ENCODE measurements around the gene SCAPER. TPM values are rescaled to one million over a fixed set of nuclear protein-coding genes. Genes with fewer than 3 reads are reported as not detected.

The SCAPER gene
- total RNA-seq, 4 donors from 2014 or later, result 23.5 to 27.7 (median 24.2) TPM

DNA sequence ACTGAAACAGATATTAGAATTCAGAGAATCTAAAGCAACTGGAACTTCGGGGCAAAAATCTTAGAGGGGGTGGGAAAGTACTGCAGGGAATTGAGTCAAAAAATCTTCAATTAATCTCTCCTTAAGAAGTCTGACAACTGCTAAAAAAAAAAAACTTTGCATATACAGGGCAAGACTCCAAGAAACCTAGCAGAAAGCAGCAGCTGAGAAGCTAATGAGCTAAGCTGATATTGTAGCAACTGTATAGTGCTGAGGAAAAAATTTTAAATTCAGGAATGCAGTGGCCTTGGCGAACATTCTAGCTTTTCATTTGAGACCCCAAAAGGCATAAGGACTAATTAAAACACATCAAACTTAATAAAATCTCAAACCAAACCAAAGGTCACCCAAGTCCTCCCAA, 113.6 kb downstream of the SCAPER start:
- TF ChIP-seq, protein P1, sequence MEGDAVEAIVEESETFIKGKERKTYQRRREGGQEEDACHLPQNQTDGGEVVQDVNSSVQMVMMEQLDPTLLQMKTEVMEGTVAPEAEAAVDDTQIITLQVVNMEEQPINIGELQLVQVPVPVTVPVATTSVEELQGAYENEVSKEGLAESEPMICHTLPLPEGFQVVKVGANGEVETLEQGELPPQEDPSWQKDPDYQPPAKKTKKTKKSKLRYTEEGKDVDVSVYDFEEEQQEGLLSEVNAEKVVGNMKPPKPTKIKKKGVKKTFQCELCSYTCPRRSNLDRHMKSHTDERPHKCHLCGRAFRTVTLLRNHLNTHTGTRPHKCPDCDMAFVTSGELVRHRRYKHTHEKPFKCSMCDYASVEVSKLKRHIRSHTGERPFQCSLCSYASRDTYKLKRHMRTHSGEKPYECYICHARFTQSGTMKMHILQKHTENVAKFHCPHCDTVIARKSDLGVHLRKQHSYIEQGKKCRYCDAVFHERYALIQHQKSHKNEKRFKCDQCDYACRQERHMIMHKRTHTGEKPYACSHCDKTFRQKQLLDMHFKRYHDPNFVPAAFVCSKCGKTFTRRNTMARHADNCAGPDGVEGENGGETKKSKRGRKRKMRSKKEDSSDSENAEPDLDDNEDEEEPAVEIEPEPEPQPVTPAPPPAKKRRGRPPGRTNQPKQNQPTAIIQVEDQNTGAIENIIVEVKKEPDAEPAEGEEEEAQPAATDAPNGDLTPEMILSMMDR (IDR thresholded peaks at IDR 0.05; ENCODE audit: low read depth), result no peak

DNA sequence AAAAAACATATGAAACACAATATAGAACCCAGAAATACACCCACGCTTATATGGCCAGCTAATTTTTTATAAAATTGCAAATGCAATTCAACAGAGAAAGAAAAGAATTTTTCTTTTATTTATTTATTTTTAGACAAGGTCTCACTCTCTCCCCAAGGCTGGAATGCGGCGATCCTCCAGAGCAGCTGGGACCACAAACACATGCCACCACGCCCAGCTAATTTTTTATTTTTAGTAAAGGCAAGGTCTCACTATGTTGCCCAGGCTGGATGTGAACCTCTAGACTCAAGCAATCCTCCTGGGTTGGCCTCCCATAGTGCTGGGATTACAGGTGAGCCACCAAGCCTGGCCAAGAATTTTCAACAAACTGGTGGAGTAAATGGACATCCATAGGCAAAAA, 117.9 kb downstream of the SCAPER start:
- TF ChIP-seq, protein P1 (IDR thresholded peaks at IDR 0.05; ENCODE audit: low read depth), result no peak

DNA sequence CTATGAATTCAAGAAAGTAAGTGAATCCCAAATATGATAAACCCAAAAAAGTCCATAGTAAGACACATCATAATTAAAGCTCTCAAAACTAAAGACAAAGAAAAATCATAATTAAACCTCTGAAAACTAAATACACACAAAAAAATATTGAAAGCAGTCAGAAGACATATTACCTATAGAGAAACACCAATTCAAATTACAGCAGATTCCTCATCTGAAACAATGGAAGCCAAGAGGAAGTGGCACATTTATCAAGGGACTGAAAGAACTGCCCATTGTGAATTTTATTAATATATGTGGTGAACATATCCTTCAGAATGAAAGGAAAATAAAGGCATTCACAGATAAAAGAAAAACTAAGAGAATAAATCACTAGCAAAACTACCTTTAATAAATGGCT, 128.2 kb downstream of the SCAPER start:
- TF ChIP-seq, protein P1 (IDR thresholded peaks at IDR 0.05; ENCODE audit: low read depth), result no peak

DNA sequence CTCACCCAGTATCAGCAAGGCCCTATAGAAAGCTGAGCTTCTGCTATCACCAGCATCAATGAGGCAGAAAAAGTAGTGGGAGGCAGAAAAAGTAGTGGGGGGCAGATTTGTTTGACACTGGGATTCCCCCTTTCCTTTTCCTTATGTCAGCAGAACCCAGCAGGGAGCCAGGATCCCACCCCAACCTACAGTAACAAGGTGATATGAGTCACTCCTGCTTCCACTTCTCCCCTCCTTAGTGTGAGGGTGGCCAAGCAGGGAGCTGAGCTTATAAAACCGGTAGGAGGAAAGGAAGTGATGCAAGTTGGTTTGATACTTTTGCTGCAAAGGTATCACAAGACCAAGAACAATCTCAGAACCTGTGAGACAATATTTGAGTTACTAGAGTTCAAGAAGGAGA, 128.7 kb downstream of the SCAPER start:
- TF ChIP-seq, protein P1 (IDR thresholded peaks at IDR 0.05; ENCODE audit: low read depth), result no peak

DNA sequence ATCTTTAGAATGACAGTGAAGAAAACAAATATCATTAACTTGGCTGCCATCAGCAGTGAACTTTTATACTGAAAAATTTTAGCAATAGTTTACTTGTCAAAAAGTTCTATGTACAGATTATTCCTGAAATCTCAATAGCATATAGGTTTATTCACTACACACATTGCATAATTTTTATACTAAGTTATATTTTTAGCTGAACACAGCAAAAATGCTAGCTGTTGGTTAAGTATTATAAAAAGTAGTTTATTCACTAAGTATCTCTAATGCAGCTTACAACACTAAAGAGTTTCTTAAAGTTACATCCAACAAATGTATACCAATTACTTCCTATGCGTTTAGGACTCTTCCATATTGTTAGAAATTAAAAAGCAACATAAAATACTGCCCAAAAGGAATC, 131.9 kb downstream of the SCAPER start:
- TF ChIP-seq, protein P1 (IDR thresholded peaks at IDR 0.05; ENCODE audit: low read depth), result no peak

DNA sequence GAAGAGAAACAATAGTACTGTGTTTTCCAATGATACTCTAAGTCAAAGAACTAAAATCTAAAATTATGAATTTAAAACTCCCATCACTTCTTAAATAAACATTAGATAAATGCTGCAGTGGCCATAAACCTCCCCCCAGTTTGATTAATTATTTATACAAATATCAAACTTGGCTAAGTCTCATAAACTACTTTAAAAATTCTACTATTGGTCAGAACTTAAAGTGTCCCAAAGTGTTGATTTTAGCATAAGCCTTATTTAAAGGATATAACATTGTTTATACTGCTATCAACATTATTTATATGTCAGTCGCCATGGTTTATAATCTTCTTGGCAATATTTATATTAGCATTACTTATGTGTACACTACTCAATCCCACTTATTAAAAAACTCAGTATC, 132.4 kb downstream of the SCAPER start:
- TF ChIP-seq, protein P1 (IDR thresholded peaks at IDR 0.05; ENCODE audit: low read depth), result no peak

DNA sequence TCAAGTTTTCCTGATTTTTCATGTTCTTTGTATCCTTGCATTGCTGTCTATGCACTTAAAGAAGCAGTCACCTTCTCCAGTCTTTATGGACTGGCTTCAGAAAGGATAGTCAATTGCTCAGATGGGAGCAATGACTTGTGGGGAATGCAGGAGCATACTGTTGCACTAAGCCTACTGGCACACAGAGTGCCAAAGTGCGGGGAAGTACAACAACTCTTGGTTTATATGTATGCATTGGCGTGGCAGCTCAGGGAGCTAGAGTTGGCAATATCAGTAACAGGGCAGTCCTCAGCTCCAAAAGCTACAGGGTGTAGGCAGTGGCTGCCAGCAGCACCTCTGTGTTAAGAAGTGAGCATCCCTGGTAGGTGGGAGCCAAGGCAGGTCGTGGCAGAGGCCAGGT, 141.1 kb downstream of the SCAPER start:
- TF ChIP-seq, protein P1 (IDR thresholded peaks at IDR 0.05; ENCODE audit: low read depth), result no peak
